LoVo (cell line): Measurements from ENCODE around the gene NOL3.
A peak's percentile ranks its signal among the peaks of the same experiment; 100 is the strongest.

Experiments used
- DNase-seq: peaks from one replicate; pipeline ENCODE4 v3.0.0-alpha.2; 2016; ENCODE audit warnings: low spot score

Gene NOL3

GRCh38 chr16:67190041-67190440 is 19.7 kb downstream of the NOL3 start, which contains the start of gene EXOC3L1:
Gene EXOC3L1 (minus strand): TSS chr16:67190136. CDS start chr16:67189676, 460 bp downstream.
- DNase-seq: no peak

DNA sequence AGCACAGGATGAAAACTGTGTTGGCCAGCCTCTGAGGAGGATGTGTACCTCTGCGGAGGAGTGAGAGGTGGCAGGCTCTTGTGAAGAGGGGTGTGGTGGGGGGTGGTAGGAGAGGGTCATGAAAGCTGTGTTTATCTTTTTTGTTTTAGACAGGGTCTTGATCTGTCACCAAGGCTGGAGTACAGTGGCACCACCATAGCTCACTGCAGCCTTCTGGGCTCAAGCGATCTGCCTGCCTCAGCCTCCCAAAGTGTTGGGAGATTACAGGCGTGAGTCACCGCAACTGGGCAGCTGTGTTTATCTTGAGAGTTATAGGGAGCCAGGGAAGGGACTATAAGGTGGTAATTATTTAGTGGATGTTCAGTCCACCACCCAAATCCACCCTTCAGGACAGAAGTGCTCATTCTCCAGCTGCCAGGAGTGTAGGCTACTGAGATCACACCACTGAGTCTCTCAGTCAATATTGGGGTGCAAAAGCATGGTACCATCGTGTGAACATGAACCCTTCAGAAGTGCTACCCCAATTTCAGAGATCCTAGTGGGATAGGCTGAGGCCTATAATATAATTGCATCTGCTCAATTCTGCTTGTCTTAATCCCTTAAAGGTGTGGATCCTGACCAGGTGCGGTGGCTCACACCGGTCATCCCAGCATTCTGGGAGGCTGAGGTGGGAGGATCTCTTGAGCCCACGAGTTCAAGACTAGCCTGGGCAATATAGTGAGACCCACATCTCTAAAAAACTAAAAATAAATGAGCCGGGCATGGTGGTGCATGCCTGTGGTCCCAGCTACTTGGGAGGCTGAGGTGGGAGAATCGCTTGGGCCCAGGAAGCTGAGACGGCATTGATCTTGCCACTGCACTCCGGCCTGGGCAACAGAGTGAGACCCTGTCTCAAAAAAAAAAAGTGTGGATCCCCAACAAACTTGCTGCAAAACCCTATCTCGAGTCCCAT is 20.4 kb downstream of the NOL3 start:
- no peak for DNase-seq

DNA sequence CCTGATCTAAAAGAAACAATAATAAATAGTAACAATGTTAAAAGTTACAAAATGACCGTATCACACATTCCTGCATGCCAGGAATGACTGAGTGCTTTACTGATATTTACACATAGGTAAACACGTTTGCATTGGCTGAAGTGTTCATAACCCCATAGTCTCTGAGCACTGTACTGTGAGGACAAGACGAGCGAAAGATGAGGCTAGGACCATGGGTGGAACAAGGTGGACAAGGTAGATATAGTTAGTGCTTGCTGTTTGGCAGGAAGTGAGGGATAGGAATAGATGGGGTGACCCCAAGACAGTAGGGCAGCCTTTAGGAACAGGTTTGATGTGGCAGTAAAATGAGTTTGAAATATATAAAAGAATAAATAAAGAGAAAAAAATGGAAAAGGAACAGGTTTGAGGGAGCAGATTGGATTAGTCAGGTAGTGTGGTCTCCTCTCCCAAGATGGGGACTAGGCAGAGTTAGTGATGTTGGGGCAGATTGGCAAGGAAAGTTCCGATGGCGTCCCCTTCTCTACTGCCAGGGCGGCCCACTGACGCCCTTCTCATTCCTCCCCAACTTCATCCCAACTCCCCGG is 21.2 kb downstream of the NOL3 start:
- no peak for DNase-seq

GRCh38 chr16:67191995-67192681 is 21.8 kb downstream of the NOL3 start, which contains the start of gene E2F4:
Gene E2F4 (plus strand): TSS chr16:67192155. CDS start chr16:67192228, 73 bp downstream.
- peak; percentile 94 for DNase-seq

GRCh38 chr16:67192781-67193361 is 22.5 kb downstream of the NOL3 start:
- DNase-seq: no peak

- DNase-seq: no peak
Measured at GRCh38 chr16:67193536-67193935, 23.2 kb downstream of the NOL3 start.

DNA sequence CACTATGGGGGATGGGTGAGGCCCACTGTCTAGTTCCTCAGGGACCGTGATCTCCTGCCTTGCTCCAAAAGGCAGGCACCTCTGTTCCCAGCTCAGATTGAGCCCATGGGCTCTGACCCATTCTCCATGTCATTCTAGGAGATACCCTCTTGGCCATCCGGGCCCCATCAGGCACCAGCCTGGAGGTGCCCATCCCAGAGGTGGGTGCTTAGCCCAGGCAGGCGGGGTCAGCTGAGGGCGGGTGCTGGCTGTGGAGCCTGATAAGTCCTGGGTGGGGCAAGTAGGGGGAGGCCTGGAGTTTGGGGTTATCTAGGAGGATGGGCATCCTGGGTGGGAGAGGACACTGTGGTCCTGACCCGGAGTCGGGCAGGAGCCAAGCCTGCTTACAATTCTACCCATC is 23.9 kb downstream of the NOL3 start:
- no peak for DNase-seq

- DNase-seq: no peak
Measured at GRCh38 chr16:67195676-67196075, 25.3 kb downstream of the NOL3 start.

- DNase-seq: no peak
Measured at GRCh38 chr16:67196881-67197280, 26.5 kb downstream of the NOL3 start.

DNA sequence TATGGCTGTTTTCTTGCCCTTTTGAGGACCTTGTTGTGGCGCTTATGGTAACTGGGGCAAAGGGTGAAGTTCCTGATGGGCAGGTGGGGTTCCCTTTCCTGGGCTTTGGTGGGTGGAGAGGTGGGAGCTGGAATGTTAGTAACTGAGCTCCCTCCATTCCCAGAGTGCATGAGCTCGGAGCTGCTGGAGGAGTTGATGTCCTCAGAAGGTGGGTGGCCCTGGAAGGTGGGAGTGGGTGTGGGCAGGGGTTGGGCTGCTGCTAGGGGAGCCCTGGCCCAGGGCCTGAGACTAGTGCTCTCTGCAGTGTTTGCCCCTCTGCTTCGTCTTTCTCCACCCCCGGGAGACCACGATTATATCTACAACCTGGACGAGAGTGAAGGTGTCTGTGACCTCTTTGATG is 27.4 kb downstream of the NOL3 start:
- no peak for DNase-seq

- DNase-seq: peak; percentile 50
Measured at GRCh38 chr16:67198238-67198734, 27.9 kb downstream of the NOL3 start.

DNA sequence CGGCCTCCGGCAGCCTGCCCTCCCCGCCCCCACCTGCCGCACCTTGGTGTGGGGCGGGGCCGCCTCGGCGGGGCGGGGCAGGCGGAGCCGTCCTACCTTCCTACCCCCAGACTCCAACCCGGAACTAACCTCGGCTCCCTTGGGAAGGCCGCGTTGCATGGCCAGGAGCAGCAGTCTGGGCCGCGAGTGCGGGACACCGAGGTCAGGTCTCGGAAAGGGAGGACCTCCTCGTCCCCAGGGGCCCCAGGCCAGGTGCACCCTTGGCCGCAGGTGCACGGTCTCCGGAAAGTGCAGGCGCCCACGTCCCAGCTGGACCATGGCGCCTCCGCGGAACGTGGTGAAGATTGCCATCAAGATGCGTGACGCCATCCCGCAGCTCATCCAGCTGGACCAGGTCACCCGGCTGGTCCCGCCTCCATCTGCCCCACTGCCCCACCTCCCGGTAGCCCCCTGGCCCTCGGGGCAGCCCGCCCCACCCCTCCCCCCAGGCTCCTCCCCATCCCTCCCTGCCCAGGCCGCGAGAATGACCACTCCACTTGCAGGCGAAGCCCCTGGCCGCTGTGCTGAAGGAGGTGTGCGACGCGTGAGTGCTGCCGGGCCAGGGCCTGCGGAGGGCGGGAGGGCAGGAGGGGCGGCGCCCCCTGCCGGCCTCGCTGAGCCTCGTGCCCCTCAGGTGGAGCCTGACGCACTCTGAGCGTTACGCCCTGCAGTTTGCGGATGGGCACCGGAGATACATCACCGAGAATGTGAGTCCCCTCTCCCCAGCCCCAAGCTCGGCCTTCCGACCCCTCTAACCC is 28.9 kb downstream of the NOL3 start, which contains the start of gene ELMO3:
Gene ELMO3 (plus strand): TSS at position 121 of the 797 bp plus-strand sequence. CDS start 196 bp downstream, at position 317.
- peak; percentile 71 for DNase-seq

GRCh38 chr16:67199808-67200198 is 29.5 kb downstream of the NOL3 start:
- no peak for DNase-seq

DNA sequence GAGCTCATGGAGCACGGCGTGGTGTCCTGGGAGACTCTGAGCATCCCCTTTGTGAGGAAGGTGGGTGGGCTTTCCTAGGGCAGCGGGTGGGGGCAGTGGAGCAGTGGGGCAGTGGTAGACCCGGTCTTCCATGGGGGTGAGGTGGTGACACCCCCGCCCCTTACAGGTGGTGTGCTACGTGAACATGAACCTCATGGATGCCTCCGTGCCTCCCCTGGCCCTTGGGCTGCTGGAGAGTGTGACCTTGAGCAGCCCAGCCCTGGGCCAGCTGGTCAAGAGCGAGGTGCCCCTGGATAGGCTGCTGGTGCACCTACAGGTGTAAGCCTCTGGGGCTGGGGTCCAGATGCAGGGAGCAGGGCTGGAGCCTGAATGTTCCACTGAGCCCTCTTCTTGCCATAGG is 30.2 kb downstream of the NOL3 start:
- no peak for DNase-seq

DNA sequence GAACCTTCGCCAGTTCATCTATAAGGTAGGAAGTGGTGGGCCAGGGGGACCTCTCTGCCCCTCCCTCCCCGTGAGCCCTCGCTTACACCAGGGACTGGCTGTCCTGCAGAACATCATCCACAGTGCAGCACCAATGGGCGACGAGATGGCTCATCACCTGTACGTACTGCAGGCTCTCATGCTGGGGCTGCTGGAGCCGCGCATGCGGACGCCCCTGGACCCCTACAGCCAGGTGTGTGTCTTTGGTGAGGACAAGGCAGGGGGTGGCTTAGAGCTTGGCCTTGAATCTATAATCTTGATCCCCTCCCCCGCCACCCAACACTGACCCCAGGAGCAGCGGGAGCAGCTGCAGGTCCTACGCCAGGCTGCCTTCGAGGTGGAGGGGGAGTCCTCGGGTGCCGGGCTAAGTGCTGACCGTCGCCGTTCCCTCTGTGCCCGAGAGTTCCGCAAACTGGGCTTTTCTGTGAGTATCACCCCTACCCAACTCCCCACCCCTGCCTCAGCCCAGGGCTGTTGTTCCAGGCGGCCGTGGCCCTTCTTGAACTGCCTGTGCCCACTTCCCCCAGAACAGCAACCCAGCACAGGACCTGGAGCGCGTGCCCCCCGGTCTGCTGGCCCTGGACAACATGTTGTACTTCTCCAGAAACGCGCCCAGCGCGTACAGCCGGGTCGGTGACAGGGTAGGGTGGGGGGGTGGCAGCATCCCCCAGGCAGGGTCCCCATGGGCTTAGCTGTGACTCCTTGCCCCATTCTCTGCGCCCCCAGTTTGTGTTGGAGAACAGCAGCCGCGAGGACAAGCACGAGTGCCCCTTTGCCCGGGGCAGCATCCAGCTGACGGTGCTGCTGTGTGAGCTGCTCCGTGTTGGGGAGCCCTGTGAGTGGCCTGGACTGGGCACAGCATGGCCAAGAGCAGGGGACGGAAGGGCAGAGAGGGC is 31.3 kb downstream of the NOL3 start:
- no peak for DNase-seq

DNA sequence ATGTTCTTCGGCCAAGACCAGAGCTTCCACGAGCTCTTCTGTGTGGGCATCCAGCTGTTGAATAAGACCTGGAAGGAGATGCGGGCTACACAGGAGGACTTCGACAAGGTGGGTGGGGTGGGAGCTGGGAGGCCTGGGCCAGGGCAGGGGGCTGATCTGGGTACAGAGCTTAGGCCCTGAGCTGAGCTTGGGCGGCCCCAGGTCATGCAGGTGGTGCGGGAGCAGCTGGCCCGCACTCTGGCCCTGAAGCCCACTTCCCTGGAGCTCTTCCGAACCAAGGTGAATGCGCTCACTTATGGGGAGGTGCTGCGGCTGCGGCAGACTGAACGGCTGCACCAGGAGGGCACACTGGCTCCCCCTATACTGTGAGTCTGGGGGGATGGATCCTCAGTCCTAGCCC is 32.1 kb downstream of the NOL3 start:
- no peak for DNase-seq

GRCh38 chr16:67202956-67203493 is 32.7 kb downstream of the NOL3 start:
- no peak for DNase-seq

DNA sequence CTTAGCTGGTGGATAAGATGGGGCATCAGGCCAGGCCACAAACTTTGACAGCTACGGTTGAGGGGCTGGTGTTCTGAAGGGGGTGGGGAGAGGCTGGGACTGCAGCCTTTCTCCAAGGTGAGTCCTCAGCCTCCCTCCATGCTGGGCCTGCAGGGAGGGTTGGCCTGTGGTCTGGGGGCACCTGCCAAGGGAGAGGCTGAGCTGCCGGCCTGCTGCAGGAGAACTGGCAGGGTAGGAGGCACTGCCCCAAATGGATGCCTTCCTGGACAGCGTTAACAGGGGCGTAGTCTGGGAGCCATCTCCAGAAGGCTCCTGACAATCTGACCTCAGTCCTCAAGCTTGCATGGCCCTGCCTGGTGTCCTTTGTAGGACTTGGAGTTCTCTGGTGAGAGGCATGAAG is 33.7 kb downstream of the NOL3 start:
- no peak for DNase-seq

DNA sequence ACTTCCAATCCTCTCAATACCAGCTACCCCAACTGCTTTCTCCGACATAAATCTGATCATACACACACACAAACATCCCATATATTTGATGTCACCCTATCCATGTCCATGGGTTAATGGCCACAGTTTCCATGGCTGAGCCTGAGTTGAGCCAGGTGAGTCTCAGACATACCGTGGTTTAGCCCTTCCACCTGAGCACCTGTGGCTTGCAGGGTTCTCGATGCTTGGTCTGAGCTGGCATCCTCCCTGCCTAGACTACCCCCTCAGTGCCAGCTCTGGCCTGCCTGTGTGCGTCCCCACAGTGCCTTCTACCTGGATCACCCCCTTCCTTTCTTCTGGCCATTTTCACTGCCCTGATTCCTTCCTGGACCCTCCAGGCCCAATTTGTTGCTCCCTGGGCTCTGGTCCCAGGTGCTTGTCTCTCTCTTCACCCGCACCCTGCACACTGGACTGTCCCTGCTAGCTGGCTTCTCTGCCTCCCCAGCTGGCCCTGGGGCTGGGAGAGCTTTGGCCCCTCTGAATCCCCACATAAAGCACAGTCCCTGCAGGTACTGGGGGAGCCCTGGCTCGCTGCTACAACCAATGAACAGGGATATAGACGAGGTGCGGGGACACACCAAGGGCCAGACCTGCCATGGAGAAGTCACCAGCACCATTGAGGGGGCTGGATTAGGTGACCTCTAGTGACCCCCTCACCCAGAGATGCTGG is 35.9 kb downstream of the NOL3 start:
- DNase-seq: no peak
